ENCODE results near the gene SH3GL1. TPM values are rescaled to one million over a fixed set of nuclear protein-coding genes. Genes with fewer than 3 reads are reported as not detected.

Gene SH3GL1
- total and polyA plus RNA-seq, 2 experiments from 2014 or later: 92.8 to 97.9 TPM

DNA sequence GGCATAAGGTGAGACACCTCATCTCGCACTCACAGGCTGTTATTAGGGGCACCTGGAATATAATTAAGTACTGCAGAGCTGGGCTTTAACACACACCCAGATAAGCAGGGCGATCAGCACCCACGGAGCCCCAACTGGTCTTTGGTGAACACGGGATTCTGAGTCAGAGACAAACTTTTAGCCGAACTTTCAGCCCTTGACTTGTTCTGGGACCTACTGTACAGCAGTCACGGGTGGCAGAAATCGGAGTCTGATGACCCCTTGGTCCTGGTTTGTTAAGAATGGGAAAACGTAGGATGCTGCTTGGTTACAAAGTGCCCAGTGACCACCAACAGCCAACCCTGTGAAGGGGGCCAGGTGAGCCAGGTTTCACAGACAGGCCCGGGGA, 9.0 kb downstream of the SH3GL1 start:
- TF ChIP-seq, protein P1, sequence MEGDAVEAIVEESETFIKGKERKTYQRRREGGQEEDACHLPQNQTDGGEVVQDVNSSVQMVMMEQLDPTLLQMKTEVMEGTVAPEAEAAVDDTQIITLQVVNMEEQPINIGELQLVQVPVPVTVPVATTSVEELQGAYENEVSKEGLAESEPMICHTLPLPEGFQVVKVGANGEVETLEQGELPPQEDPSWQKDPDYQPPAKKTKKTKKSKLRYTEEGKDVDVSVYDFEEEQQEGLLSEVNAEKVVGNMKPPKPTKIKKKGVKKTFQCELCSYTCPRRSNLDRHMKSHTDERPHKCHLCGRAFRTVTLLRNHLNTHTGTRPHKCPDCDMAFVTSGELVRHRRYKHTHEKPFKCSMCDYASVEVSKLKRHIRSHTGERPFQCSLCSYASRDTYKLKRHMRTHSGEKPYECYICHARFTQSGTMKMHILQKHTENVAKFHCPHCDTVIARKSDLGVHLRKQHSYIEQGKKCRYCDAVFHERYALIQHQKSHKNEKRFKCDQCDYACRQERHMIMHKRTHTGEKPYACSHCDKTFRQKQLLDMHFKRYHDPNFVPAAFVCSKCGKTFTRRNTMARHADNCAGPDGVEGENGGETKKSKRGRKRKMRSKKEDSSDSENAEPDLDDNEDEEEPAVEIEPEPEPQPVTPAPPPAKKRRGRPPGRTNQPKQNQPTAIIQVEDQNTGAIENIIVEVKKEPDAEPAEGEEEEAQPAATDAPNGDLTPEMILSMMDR (IDR thresholded peaks at IDR 0.05; ENCODE audit: low read depth, low read length): no peak
- Histone ChIP-seq H3K4me1 (ENCODE audit: low read depth) (peaks cover 55% of the 10 kb centered on the region), H3K36me3 (peaks cover 2% of the 10 kb centered on the region), H3K27me3 (no peaks in the 10 kb centered on the region), H3K9me3 (ENCODE audit: low read depth) (no peaks in the 10 kb centered on the region), H3K4me3 (peak overlapping the region; percentile 15), H3K27ac (peak overlapping the region; percentile 96)
- peak in 1 of 2 donors; percentile 25 for DNase-seq (ENCODE audit: low read depth in 1 of 2, low spot score in 1 of 2)

DNA sequence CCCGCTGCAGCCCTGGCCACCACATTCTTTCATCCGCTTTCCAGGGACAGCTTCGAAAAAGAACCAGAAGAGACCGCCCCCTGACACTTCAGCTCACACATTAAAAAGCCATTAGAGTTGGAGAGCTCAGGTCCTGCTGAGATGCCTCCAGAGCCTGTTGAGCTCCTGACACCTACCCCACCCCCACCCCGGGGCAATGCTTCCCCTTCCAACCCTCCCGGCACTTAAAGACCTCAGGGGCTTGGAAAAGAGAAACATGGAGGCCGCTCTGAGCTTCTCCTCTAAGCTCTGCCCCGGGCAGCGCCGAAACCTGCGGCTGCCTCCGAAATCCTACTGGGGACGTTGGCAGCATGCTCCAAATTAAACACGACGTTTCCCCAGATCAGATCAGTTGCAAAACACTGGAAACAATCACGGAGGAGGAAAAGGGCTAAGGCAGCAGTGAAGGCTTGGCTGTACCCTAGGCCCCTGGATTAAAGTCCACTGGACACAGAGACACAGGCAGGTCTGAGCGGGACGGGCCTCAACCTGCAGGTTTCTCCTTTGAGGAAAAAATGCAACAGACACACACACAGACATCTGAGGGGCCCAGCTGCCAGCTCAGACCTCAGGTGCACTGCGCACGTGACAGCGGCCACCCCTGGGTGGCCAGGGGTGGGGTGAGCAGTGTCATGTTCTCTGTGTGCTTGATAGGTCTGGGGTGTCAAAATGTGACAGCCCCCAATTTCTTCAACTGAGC, 9.6 kb downstream of the SH3GL1 start:
- DNase-seq (ENCODE audit: low read depth in 1 of 2, low spot score in 1 of 2): peak; percentile 50 to 88
- Histone ChIP-seq H3K36me3 (peaks cover 2% of the 10 kb centered on the region), H3K4me3 (peak overlapping the region; percentile 15), H3K27ac (peak overlapping the region; percentile 96), H3K4me1 (ENCODE audit: low read depth) (peaks cover 55% of the 10 kb centered on the region), H3K9me3 (ENCODE audit: low read depth) (no peaks in the 10 kb centered on the region), H3K27me3 (no peaks in the 10 kb centered on the region)
- TF ChIP-seq, protein P1 (IDR thresholded peaks at IDR 0.05; ENCODE audit: low read depth, low read length): no peak

GRCh38 chr19:4390017-4390566, 10.3 kb downstream of the SH3GL1 start:
- no peaks in the 10 kb centered on the region for H3K27me3 ChIP-seq
- H3K4me1 ChIP-seq (ENCODE audit: low read depth): peaks cover 55% of the 10 kb centered on the region
- peak overlapping the region; percentile 15 for H3K4me3 ChIP-seq
- peak overlapping the region; percentile 96 for H3K27ac ChIP-seq
- peak in 1 of 2 donors; percentile 75 for DNase-seq (ENCODE audit: low read depth in 1 of 2, low spot score in 1 of 2)
- H3K9me3 ChIP-seq (ENCODE audit: low read depth): no peaks in the 10 kb centered on the region
- TF ChIP-seq, protein P1 (IDR thresholded peaks at IDR 0.05; ENCODE audit: low read depth, low read length): no peak
- peaks cover 2% of the 10 kb centered on the region for H3K36me3 ChIP-seq

DNA sequence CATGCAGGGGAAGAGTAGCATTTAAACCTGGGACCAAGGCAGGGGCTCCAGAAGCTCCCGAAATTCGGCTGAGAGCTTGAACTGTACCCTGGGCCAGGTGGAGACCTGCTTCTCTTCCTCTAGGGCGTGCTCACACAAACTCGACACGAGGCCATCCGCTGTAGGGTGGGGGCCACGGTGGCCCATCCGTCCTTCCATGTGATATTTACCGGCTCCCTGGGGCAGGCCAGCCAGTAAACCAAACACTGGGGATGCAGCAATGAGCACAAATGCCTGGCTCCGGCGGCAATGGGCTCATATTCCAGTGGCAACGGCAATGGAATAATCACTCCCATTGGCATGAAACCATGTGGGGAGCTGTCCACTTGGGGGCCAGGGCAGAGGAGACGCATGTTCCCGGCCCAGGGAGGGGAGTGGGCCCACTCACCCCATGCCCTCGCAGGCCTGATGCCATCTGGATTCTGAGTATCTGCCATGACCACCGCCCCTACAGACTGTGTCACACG, 10.8 kb downstream of the SH3GL1 start:
- Histone ChIP-seq H3K4me3 (no peak overlapping the region), H3K4me1 (ENCODE audit: low read depth) (peaks cover 55% of the 10 kb centered on the region), H3K9me3 (ENCODE audit: low read depth) (no peaks in the 10 kb centered on the region), H3K36me3 (peaks cover 2% of the 10 kb centered on the region), H3K27me3 (no peaks in the 10 kb centered on the region), H3K27ac (peak overlapping the region; percentile 96)
- TF ChIP-seq, protein P1 (IDR thresholded peaks at IDR 0.05; ENCODE audit: low read depth, low read length): no peak
- no peak for DNase-seq (ENCODE audit: low read depth in 1 of 2, low spot score in 1 of 2)

DNA sequence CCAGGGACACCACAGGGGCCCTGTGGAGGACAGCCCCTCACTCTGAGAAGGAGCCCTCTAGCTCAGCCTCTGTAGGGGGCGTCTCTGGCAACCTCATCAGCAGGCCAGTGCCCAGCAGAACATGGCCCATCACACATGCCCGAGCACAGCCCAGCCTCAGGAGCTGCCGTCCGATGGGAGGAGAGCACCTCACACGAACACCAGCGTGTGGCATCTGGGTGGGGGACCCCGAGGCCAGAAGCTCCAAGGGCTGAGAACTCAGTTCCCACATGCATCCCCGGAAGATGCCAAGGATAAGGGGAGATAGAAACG, 11.3 kb downstream of the SH3GL1 start:
- Histone ChIP-seq H3K4me3 (no peak overlapping the region), H3K27me3 (no peaks in the 10 kb centered on the region), H3K9me3 (ENCODE audit: low read depth) (no peaks in the 10 kb centered on the region), H3K36me3 (peaks cover 2% of the 10 kb centered on the region), H3K4me1 (ENCODE audit: low read depth) (peaks cover 49% of the 10 kb centered on the region), H3K27ac (peak overlapping the region; percentile 96)
- DNase-seq (ENCODE audit: low read depth in 1 of 2, low spot score in 1 of 2): no peak
- TF ChIP-seq, protein P1 (IDR thresholded peaks at IDR 0.05; ENCODE audit: low read depth, low read length): no peak

Data from cardiac muscle cell (in vitro differentiated cells and primary cell).